H1 (cell line): ENCODE results near the gene CCDC33. TPM values are rescaled to one million over a fixed set of nuclear protein-coding genes. Genes with fewer than 3 reads are reported as not detected.

ENCODE experiments used
- RBBP5 ChIP-seq: IDR thresholded peaks from 2 replicates; pipeline ENCODE4 v1.7.1; 2012; ENCODE audit warnings: low read depth, mild to moderate bottlenecking, inconsistent platforms, low read length, moderate library complexity, borderline replicate concordance
- polyA plus RNA-seq, 7 experiments: library from polyadenylated mRNA; depleted of rRNA in 3 of 7; stranded (reverse) in 5 of 7; unstranded in 2 of 7; fragments of >200 nt in 5 of 7; fragments of 200-250 nt in 2 of 7; gene quantifications; 1 replicate in 5 of 7; 2 replicates in 1 of 7; 4 replicates in 1 of 7; pipeline versions ENCODE4 v1.2.1 to v1.2.3, GENCODE V29; 2011 to 2013; ENCODE audit warnings: missing spikeins in 2 of 7, mixed read lengths in 2 of 7
- total RNA-seq: library from RNA; stranded (reverse); fragmentation: NEBNext Ultra II Directional; extraction: Animal tissue kit (Norgen Biotek cat#: 25700); gene quantifications from 2 replicates; pipeline ENCODE4 v1.2.1, GENCODE V29; 2021

The CCDC33 gene
- total and polyA plus RNA-seq, 2 of the 8 experiments (the other 6 are each of a cell fraction or from before 2014, with no cell fraction given): 2.0 to 2.7 TPM

DNA sequence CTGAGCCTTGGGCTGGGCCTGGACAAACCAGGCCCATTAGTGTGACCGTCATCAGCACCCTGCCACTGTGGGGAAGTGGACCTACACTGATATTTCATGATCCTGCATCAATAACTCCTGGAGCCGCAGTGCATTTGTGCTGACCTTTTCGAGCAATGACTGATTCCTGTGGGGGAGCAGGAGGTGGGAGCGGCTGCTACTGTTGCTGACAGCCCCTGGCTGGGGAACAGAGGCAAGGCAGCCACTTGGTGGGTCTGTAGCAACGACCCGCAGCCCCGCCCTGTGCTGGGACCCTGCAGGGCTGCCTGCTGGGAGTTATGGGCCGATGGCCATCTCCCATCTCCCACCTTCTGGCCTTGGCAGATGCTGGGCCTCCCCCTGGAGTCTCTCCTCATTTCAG is 42.1 kb downstream of the CCDC33 start (continued):
- no peak for TF ChIP-seq RBBP5
